HK-2 (cell line): Measurements from ENCODE around the gene SERTM2.

ENCODE experiments used
- DNase-seq: peaks from one replicate; pipeline ENCODE4 v3.0.0-alpha.2; 2018; ENCODE audit not compliant: unreplicated experiment

SERTM2 gene

DNA sequence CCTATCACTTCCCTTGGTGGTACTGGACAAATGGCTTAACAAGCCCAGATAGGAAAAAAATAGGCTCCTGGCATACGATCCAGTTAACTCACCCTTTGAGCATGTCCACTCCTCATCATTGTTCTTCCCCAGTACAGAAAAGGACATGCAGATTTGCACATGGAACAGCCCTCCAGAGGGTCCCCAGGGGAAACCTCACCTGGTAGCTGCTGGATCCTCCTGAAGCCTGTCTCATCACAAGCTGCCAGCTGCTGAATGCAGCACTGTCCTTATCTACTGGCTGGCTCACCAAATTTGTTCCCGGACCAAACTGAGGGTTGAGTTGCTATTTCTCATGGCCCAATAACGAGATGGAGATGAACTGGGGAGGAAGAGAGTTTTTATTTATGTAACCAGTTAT lies 49.4 kb downstream of the SERTM2 start:
- no peak for DNase-seq

DNA sequence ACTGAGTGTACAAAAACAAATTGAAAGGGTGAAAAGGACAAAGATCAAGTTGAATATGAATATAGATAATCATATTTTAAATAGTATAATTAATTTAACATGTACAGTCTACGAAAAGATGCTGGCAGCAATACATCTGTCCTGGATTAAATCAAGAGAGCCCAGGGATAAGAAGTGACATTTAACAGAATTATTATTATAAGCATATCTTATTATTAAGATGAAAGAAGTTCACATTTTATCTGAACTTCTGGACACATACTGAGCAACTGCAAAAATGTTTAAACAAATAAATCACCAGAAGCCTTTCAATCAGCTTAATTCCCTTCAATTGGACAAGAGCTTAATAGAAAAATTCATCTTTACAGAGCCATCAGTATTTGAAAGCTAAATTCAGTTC lies 50.4 kb downstream of the SERTM2 start:
- DNase-seq, result no peak

DNA sequence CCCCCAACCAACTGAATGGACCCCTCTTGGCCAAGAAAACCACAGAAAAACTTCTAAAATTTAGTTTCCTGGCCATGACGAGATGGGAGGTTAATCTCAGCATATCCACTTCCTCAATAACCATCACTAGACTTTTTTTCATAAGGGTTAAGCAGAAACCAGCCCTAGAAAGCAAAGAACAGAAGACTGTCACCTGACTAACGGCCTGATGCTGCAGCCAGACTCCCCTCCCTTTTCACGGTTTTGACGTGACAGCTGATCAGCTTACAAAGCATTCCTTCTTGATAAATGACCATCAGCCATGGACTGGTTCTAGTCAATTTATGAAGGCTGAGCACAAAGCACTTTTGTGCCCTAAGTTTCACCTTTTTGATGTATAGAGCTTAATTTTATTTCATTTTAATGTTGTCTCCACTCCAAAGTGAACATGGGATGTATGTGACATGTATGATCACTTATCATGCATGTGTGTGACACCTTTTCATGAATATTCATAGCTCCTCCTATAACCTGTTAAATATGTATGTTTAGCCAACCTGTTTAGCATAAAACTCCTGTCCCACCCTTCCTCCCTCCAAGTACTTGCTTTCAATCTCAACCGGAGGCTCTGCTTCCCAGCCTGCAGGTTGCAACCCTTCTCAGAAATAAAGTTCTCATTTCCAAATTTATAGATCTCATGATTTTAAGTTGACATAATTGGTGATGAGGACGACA lies 56.3 kb downstream of the SERTM2 start:
- DNase-seq, result no peak

DNA sequence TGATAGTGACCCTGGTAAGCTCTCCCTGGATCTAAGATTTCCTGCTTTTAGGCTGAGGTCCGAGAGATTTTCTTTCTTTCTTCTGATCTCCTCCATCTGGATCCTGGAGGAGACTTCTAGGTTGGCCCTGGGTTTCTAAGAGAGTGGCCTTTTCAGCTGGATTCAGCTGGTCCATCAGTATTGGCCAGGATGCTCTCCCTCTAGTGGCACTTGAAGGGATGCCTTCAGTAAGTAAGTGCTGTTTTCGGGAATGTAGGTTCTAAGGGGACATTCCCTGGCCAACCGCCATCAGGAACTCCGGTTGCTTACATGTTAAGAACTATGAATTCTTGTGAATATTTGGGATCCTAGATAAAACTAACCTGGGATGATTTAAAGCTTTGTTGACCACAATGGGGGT lies 56.9 kb downstream of the SERTM2 start:
- no peak for DNase-seq

DNA sequence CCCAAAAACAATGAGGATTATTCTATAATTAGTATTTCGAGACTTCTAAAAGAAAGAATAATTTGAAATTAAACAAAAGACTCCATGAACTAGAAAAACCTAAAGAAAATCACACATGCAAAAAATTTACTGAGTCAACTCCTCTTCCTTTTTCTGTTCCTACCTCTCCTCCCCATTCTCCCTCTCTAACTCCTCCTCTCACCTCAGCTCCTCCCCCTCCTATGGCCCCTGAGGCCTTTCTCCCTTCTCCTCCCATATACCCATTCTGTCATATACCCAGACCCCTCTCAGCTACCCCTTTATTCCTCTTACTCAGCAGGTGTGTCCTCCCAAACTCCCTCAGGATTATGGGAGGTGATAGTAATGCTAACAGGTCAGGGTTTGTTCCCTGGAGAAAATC lies 57.4 kb downstream of the SERTM2 start:
- DNase-seq, result no peak
